ENCODE results near the gene CDK10.
"Not testable (repeated sequence)": the region's sequence is repeated elsewhere in the genome, so short reads cannot be mapped to it uniquely, and the experiment has no call there.

Gene CDK10, protein sequence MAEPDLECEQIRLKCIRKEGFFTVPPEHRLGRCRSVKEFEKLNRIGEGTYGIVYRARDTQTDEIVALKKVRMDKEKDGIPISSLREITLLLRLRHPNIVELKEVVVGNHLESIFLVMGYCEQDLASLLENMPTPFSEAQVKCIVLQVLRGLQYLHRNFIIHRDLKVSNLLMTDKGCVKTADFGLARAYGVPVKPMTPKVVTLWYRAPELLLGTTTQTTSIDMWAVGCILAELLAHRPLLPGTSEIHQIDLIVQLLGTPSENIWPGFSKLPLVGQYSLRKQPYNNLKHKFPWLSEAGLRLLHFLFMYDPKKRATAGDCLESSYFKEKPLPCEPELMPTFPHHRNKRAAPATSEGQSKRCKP

DNA sequence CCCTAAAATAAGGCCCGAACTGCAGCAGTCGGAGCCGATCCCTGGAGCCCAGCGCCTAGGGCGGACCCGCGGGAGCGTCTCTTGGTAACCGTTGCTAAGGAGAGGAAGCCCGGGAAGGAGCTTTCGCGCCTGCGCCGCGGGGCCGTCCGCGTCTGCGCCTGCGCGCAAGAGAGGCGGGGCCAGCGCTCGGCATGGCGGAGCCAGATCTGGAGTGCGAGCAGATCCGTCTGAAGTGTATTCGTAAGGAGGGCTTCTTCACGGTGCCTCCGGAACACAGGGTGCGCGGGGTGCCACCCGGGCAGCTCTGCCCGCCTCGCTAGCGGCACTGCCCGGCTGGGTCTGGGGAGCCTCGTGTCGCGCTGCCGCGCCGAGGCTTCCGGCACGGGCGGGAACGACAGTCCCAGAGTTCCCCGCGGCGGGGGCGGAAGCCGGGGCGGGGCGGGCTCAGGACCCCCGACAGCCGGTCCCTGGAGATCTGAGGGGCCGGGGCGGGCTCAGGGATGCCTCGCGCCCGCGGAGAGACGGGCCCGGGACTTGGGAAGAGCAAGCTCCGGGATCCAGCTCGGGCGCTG lies at the start of gene CDK10:
TSS of gene CDK10 (plus strand) at position 170 of the 572 bp plus-strand sequence. CDS start at position 192, 22 bp downstream.
- peak; percentile 56 for DNase-seq

DNA sequence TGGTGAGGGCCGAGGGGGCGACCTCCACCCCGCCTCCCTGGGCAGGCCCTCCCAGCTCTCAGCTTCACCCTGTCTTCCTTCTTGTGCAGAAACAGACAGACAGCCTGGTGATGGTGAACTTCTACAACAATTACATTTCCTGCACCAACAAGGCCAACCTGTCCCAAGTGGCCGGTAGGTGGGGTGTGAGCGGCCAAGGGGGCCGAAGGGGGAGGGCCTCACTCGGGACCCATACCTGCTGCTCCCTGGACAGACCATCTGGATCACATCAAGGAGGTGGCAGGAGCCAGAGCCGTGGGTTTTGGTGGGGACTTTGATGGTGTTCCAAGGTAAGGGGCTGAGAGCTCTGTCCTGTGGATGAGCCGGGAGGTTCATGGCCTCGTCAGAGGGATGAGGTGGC lies 49.1 kb upstream of the CDK10 start:
- DNase-seq: no peak

DNA sequence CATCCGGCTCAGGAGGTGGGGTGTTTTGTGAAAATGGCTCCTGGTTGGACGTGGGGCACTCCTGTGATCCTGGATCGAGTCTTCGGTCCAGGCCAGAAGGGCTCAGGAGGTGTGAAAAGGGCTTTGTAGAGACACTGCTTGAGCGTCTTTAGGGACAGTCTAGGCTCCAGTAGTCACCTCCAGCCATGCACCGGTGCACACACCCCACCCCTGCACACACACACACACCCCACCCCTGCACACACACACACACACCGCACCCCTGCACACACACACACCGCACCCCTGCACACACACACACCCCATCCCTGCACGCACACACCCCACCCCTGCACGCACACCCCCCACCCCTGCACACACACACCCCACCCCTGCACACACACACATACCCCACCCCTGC lies 48.0 kb upstream of the CDK10 start:
- no peak for DNase-seq

DNA sequence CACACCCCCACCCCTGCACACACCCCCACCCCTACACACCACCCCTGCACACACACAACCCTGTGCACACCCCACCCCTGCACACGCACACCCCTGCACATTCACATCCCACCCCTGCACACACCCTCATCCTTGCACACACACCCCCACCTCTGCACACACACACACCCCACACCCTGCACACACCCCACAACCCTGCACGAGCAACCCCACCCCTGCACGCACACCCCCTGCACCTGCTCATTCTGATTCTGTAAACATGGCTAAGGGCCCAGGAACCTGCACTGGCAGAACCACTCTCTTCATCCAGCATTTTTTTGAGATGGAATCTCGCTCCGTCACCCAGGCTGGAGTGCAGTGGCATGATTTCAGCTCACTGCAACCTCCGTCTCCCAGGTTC lies 47.1 kb upstream of the CDK10 start:
- DNase-seq: no peak

DNA sequence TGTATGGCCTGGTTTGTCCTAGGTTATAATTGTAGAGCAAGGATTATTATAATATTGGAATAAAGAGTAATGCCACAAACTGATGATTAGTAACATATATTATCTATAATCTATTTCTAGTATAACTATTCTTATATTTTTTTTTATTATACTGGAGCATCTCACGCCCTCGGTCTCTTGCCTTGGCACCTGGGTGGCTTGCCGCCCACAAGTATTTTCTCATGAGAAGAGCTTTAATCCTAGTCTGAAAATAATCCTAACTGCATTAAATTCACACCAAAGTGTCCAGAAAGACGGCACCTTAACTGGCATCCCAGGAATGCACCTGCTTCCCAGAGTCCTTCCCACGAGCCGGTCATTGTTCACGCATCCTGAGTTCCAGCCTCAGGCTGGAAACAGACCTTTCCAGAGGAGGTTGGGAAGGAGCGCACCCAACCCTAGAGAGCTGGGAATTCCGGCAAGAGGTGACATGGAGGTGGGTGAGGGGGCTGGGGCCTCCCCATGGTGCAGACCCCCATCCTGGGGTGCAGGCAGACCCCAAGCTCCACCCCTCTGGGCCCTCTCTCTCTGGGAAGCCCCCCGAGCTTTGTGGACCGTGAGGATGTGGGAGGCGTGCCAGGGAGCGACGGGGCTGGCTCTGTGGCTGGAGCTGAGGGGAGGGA lies 44.9 kb upstream of the CDK10 start:
- DNase-seq: no peak

DNA sequence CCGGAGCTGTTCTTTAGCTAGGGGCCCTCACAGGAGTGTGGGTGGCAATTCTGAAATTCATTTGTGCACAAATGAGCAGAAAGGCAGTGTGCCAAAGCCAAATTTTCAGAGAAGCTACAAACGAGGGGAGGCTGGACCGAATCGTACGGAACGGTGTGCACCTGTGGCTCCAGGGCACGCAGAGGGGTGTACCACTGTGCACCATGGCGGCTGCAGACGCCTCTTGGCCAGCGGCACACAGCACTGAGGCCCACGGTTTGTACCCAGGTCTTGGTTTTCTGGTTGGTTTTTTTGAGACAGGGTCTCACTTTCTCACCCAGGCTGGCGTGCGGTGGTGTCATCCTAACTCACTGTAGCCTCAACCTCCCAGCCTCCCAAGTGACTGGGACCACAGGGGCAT lies 43.9 kb upstream of the CDK10 start:
- DNase-seq: no peak

DNA sequence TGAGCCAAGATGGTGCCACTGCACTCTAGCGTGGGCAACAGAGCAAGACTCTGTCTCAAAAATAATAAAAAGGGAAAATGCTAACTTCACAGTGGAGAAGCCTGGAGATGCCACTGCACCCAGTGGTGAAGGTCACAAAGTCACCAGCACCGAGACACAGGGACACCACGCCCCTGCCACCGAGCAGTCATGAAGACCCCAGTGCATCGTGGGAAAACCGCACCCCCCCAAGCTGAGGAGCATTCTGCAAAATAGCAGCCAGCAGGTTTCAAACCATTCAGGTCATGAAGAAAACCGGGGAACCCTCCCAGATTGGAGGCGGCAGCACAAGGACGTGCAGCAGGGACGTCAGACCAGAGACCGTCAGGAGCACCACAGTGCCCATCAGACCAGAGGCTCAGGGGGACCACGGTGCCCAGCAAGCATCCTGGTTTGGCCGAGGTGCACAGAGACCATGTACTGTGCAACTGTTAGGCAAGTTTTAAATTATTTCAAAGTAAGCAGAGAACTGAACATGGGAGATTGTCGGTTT lies 42.7 kb upstream of the CDK10 start:
- no peak for DNase-seq

DNA sequence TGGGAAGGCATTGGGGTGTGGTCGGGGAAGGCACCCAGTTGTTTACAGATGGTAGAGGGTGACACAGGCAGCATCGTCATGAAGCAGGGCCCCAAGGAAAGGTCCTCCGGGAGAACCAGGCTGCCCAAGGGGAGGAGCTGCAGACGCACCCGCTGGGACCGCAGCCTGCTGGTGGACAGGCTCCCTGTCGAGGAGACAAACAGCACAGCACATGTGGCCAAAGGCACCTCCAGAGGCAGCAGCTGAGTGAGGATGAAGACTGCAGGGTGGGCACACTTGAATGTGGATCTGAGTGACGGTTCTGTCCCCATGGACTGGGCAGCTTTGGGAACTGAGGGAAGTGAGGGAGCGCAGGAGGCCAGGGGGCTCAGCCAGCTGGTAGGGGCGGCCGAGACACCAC lies 41.4 kb upstream of the CDK10 start:
- no peak for DNase-seq

DNA sequence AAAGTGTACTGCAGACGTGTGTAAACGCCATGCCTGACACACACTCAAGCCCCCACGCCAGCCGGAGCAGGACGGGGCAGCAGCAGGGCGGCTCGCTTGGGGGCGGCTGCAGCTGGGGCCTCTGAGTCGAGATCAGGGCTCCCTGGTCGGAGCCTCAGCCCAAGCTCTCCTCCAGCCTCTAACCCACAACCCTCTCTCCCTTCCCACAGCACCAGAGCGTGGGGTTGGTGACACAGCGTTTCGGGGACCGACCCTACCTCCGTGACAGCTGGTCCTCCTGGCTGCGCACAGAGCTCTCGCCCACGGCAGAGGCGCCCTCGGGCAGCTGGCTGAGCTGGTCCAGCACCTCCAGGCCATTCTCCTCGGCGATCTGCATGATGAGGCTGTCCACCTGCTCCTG lies 40.2 kb upstream of the CDK10 start:
- no peak for DNase-seq

DNA sequence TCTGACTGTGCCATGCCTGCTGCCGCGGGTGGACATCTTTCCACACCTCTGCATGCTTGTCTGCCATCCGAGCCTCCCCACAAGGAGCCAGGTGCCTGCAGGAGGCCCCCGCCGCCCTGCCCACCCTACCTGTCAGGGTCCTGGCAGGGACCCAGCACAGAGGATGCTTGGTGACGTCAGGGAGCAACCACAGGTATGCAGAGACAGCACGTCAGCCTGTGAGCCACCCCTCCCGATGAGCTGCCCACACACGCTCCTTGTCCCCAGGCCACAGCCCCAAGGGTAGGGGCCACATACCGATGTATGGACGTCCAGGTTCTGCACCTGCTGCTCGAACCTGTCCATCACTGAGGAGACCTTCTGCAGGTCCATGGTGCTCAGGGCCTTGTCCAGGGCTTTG lies 39.6 kb upstream of the CDK10 start:
- no peak for DNase-seq

DNA sequence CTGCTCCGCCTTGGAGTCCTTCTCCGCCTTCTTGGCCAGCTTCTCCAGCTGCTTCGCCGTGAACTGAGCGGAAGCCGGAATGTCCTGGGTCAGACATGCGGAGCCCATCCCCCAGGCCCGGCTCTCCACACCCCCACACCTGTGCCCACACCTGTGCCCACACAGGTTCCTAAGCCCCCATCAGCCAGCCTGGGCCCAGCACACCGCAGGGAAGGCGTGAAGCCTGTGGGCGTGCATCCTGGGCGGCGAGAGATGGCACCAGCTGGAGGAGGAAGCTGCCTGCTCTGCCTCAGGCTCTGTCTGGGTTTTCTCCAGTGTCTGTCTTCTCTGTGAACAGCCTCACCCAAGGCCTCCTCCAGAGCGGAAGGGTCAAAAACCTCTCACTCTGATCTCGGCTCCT lies 34.9 kb upstream of the CDK10 start:
- no peak for DNase-seq

DNA sequence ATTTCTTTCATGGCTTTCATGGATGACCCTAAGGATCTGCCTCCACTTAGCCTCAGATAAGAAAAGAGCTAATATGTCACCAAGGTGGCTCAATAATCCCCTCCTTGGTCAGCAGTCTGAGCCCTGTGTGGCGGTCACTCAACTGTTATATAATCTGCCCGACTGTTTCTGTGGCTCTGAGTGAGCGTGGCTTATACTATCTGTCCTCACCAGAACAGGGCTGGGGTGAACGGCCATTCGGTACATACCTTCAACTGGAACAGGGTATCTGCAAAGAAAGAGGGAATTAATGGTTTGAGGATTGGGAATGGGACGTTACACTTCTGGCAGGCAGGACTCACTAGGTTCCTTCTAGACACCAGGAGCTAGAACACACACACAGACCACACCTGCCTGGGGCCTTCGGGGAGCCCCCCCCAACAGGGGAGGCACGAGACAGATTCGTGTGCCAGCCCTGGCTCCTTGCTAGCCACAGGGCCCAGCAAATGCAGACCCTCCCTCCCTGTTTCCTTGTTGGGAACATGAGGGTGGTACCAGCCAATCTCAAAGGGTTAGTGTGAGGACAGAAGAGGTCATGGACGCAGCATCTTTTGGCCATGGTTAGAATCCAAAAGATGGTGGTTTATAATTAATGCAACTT lies 32.7 kb upstream of the CDK10 start:
- DNase-seq: no peak

DNA sequence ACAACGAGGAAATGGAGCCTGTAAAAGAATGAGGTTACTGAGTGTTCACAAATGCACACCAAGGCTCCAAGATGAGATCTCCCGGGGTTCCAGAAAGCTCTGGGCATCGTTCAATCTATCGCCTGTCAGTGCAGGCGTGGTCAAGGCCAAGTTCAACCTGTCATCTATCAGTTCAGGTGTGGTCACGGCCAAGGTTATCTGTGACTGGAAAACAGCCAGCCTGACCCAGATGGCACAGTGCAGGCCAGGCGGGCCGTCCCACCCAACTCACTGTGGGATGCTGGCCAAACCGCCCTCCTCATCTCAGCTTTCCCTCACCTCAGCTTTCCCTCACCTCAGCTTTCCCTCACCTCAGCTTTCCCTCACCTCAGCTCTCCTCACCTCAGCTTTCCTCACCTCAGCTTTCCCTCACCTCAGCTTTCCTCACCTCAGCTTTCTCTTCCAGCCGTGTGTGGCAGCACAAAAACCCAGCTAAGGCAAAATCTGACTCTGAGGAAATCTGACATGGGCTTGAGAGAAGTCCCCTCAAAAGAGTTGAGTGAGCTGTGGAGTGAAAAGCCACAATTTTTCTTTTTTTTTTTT lies 31.3 kb upstream of the CDK10 start:
- DNase-seq: no peak

DNA sequence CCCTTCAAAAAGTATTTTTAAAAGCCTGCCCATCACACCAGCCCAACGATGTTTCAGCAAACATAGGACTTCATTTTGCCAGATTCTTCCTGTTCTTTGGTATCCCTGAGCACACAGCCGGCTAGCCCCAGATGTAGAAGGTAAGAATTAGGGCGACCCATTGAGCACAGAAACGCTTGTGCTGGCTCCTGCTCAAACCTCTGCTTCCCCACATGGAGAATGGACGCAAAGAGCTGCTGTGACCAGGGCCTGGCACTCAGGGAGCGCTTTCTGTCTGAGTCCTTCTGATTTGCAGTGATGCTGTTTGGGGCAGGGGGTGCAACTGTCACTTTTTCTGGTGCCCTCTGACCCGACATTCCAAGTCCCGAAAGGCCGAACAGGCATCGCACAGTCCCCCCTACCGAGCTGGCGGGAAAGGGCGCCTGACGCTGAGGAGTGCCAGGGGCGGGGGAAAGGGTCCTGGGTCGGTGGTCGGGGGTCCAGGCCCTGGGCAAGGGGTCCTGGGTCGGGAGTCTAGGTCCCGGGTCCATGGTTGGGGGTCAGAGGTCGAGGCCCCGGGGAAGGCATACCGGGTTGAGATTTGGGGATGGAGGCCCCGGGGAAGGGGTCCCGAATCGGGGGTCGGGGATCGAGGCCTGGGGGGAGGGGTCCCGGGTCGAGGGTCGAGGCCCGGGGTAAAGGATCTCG lies 29.9 kb upstream of the CDK10 start:
- DNase-seq: no peak

DNA sequence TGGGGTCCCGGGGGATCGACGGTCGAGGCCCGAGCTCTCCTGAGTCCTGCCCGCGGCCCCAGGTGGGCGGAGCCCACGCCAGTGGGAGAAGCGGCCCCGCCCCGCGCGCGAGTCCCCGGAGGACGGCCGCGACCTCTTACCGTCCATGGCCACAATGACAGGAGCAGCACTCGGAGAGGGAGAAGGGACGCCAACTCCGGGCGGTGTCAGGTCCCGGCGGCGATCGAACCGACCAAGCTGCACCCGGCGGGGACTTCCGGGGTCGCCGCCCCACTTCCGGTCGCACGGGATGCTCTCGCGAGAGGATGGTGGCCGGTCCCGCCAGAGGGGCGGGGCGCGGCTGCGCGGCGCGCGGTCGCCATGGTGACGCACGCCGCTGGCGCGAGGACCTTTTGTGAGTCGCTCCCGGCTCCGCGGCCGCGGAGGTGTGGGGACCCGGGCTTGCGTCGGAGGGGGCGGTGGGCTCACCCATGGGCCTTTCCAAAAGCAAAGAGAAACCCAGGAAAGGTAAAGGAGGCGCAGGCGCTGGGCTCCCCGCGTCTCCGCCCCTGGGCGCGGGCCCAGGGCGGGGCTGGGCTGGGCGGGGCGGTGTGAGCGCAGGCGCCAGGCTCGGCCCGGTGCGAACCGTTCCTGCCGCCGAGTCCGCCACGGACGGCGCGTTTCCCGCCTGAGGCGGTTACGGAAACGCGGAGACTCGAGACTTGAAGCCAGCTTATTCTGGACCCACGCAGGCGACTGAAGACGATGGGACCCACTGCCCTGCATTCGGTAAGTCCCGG lies 28.9 kb upstream of the CDK10 start, which contains the start of the genes CHMP1A and SPATA33:
TSS of gene CHMP1A (minus strand) at position 267 of the 779 bp plus-strand sequence. CDS start at position 147, 120 bp downstream.
TSS of gene SPATA33 (plus strand) at position 395 of the 779 bp plus-strand sequence. CDS start at position 471, 76 bp downstream.
- DNase-seq: peak; percentile 39

DNA sequence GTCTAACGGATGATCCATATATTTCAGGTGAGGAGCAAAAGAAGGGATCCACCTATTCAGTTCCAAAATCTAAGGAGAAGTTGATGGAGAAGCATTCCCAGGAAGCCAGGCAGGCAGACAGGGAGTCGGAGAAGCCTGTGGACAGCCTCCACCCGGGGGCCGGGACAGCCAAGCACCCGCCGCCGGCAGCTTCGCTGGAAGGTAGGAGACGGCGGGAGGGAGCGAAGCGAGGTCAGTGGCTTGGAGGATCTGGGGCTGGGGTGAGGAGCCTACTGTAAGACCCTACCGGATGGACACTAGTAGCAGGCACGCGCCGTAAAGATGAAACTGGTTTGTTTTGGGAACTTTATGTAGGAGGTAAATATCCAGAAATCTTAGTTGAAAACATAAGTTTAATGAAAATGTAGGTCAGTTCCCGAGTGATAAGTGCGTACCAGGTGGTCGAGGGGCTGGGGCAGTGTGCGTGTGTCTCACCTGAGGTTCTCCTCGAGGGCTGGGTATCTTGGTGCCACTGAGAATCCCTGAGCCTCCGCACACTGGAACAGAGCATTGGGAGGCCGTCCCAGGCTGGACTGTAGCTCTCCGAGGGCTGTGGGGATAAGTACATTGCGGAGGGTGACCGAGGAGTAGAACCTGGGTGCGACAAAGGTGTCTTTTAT lies 28.1 kb upstream of the CDK10 start:
- no peak for DNase-seq

DNA sequence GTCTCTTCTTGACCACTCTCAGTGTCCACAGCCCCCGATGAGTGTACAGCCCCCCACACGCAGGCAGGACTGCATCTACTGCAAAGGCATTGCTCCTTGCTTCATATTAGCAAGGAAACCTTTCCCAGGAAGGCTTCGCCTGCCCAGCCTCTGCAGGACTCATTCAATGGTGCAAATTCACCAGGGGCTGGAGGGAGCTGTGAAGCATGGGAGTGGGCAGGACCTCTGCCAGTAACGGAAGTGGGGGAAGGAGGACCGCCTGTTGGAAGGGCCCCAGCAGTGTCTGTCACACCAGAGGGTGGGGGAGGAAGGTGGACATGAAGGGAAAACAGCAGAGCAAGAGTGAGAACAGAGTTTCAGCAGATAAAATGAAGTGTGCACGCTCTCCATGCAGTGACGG lies 26.3 kb upstream of the CDK10 start:
- DNase-seq: no peak

DNA sequence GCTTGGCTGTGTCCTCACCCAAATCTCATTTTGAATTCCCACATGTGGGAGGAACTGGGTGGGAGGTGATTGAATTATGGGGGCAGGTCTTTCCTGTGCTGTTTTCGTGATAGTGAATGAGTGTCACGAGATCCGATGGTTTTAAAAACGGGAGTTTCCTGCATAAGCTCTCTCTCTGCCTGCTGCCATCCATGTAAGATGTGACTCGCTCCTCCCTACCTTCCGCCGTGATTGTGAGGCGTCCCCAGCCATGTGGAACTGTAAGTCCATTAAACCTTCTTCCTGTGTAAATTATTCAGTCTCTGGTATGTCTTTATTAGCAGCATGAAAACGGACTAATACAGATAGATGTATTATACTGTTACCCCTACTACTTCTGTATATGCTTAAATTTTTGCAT lies 25.3 kb upstream of the CDK10 start:
- DNase-seq: no peak

DNA sequence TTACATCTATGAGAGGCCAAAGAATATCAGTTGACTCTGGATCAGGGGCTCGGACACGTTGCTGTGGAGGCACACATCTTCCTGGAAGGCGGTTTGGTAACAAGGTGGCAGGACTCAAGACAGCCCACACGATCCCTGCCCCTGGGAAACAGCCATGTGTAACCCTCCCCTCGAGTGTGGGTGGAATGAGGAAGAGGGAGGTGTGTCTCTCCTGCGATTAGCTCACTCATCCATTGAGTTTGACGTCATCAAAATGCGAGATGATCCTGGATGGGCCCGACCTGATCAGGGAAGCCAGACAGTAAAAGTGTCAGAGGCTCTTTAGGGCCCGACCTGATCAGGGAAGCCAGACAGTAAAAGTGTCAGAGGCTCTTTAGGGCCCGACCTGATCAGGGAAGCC lies 22.3 kb upstream of the CDK10 start:
- not testable (repeated sequence) for DNase-seq

DNA sequence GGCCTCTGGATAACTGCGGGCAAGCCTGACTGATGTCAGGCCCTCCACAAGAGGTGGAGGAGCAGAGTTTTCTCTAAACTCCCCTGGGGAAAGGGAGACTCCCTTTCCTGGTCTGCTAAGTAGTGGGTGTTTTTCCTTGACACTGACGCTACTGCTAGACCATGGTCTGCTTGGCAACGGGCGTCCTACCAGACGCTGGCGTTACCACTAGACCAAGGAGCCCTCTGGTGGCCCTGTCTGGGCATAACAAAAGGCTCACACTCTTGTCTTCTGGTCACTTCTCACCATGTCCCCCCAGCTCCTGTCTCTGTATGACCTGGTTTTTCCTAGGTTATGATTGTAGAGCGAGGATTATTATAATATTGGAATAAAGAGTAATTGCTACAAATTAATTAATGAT lies 19.5 kb upstream of the CDK10 start:
- DNase-seq: not testable (repeated sequence)

DNA sequence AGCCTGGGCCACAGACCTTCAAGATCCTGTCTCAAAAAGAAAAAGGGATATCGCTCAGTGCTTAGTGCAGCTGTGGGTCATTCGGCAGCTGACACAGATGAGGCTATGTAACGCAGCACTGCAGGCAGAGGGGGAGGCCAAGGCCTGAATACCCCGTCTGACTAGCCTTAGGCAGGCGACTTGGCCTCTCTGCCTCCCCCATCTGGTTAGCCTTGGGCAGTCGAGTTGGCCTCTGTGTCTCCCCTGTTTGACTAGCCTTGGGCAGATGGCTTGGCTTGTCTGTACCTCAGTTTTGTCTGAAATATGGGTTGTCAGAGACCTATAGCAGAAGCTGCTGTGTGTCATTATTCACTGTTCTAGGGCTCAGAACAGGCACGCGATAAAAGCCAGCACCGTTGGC lies 18.9 kb upstream of the CDK10 start:
- DNase-seq: no peak

All from NCI-H446 treated with DMSO at 0.1 percent for 48 hours (cell line).